H1 (cell line): ENCODE data around the gene METTL22. TPM values are rescaled to one million over a fixed set of nuclear protein-coding genes. Genes with fewer than 3 reads are reported as not detected.

Experiments
- CTCF ChIA-PET: fragments of 300-600 bp; sonication (Branson Sonifier 250); formaldehyde crosslinking; loops from one replicate; lab custom pipeline; 2021; ENCODE audit not compliant: partially characterized antibody; lab: Charles Lee
- POLR2A ChIA-PET: fragments of 300-600 bp; sonication (Branson Sonifier 250); formaldehyde crosslinking; loops from one replicate; lab custom pipeline; 2021; ENCODE audit warnings: inconsistent platforms; ENCODE audit not compliant: partially characterized antibody; lab: Charles Lee
- DNase-seq, 2 experiments: peaks; one replicate each; pipeline versions ENCODE4 v3.0.0 to v3.0.0-alpha.2; 2010 to 2022; ENCODE audit warnings: low spot score in 2 of 2, low read depth in 1 of 2, mixed read lengths in 1 of 2
- FAIRE-seq: peaks from 2 replicates; lab custom pipeline; 2011; peaks lifted over from hg19 to GRCh38; lab: Jason Lieb, UNC
- H2AFZ ChIP-seq: 2 replicates; pipeline ENCODE4 v1.8.1; 2012; ENCODE audit warnings: low read length, inconsistent platforms
- H2AK5ac ChIP-seq: 2 replicates; pipeline ENCODE4 v1.6.1; 2013; ENCODE audit warnings: low read depth, low read length
- H2BK120ac ChIP-seq: replicated peaks from 2 replicates; pipeline ENCODE3; 2013; ENCODE audit warnings: low read depth, low read length, inconsistent platforms
- H2BK12ac ChIP-seq: 2 replicates; pipeline ENCODE4 v1.6.1; 2013; ENCODE audit warnings: low read depth, low read length
- H2BK15ac ChIP-seq: 2 replicates; pipeline ENCODE4 v1.6.1; 2013; ENCODE audit warnings: low read length
- H2BK20ac ChIP-seq: 2 replicates; pipeline ENCODE4 v1.6.1; 2013; ENCODE audit warnings: low read length
- H2BK5ac ChIP-seq: 2 replicates; pipeline ENCODE4 v1.6.1; 2013; ENCODE audit warnings: low read depth, low read length
- H3K14ac ChIP-seq: 2 replicates; pipeline ENCODE4 v1.6.1; 2013; ENCODE audit warnings: inconsistent platforms; ENCODE audit not compliant: insufficient read length
- H3K18ac ChIP-seq: 2 replicates; pipeline ENCODE4 v1.6.1; 2013; ENCODE audit warnings: low read length; ENCODE audit errors: extremely low read depth
- H3K23ac ChIP-seq: 2 replicates; pipeline ENCODE4 v1.6.1; 2013; ENCODE audit warnings: inconsistent platforms; ENCODE audit not compliant: insufficient read length
- H3K23me2 ChIP-seq: 2 replicates; pipeline ENCODE4 v1.6.1; 2013; ENCODE audit warnings: low read depth, low read length
- H3K27ac ChIP-seq: 2 replicates; pipeline ENCODE4 v1.6.1; 2011; ENCODE audit warnings: low read depth, low read length, inconsistent platforms
- H3K27me3 ChIP-seq, 4 experiments: replicated peaks in 1 of 4; 1 replicate in 1 of 4; 2 replicates in 3 of 4; pipeline versions ENCODE4 v1.6.1 to v1.8.1; 2011 to 2013; ENCODE audit warnings: low read length in 3 of 4, mild to moderate bottlenecking in 3 of 4, inconsistent platforms in 2 of 4, mixed read lengths in 2 of 4, moderate library complexity in 1 of 4; ENCODE audit not compliant: control insufficient read depth in 3 of 4, insufficient read depth in 3 of 4; ENCODE audit errors: extremely low read depth in 1 of 4
- H3K36me3 ChIP-seq, 4 experiments: 2 replicates each; pipeline versions ENCODE4 v1.6.1 to v1.8.1; 2011 to 2013; ENCODE audit warnings: mild to moderate bottlenecking in 4 of 4, low read length in 3 of 4, moderate library complexity in 2 of 4, control low read depth in 1 of 4, inconsistent platforms in 1 of 4; ENCODE audit not compliant: insufficient read depth in 4 of 4, control insufficient read depth in 2 of 4
- H3K4ac ChIP-seq: replicated peaks from 2 replicates; pipeline ENCODE3; 2013; ENCODE audit warnings: low read length, low read depth, mixed read lengths, inconsistent platforms; ENCODE audit not compliant: insufficient read length
- H3K4me1 ChIP-seq, 4 experiments: replicated peaks in 1 of 4; 1 replicate in 1 of 4; 2 replicates in 3 of 4; pipeline versions ENCODE4 v1.6.1 to v1.8.1; 2011 to 2013; ENCODE audit warnings: low read length in 3 of 4, inconsistent platforms in 2 of 4, mixed read lengths in 1 of 4; ENCODE audit not compliant: insufficient read depth in 4 of 4, control insufficient read depth in 3 of 4
- H3K4me2 ChIP-seq, 2 experiments: 2 replicates each; pipeline versions ENCODE4 v1.6.1 to v1.8.1; 2011 to 2013; ENCODE audit warnings: low read depth in 2 of 2, low read length in 2 of 2, control low read depth in 1 of 2, inconsistent platforms in 1 of 2, mild to moderate bottlenecking in 1 of 2; ENCODE audit not compliant: insufficient read depth in 1 of 2
- H3K4me3 ChIP-seq, 4 experiments: fragments of 200-600, 300-600 bp in 1 of 4; sonication (generic), shearing (Covaris generic), sonication (Bioruptor Twin) in 1 of 4; 2 replicates each; pipeline versions ENCODE4 v1.5.1 to v1.8.1; 2011 to 2016; ENCODE audit warnings: low read length in 4 of 4, low read depth in 3 of 4, control low read depth in 2 of 4, inconsistent platforms in 2 of 4, mild to moderate bottlenecking in 2 of 4, mixed read lengths in 1 of 4, moderate library complexity in 1 of 4; ENCODE audit not compliant: insufficient read depth in 2 of 4; ENCODE audit errors: extremely low read depth in 1 of 4
- H3K56ac ChIP-seq: replicated peaks from 2 replicates; pipeline ENCODE3; 2013; ENCODE audit warnings: low read depth, mild to moderate bottlenecking, mixed read lengths, low read length, inconsistent platforms; ENCODE audit not compliant: insufficient read length
- H3K79me1 ChIP-seq: 2 replicates; pipeline ENCODE4 v1.6.1; 2013; ENCODE audit warnings: low read depth, low read length, control low read depth
- H3K79me2 ChIP-seq, 2 experiments: 2 replicates each; pipeline versions ENCODE4 v1.6.1 to v1.8.1; 2012 to 2013; ENCODE audit warnings: low read length in 2 of 2, mild to moderate bottlenecking in 2 of 2, inconsistent platforms in 1 of 2; ENCODE audit not compliant: insufficient read depth in 2 of 2, control insufficient read depth in 1 of 2
- H3K9ac ChIP-seq, 4 experiments: replicated peaks in 1 of 4; 1 replicate in 1 of 4; 2 replicates in 3 of 4; pipeline versions ENCODE4 v1.6.1 to v1.8.1; 2011 to 2013; ENCODE audit warnings: low read depth in 3 of 4, low read length in 3 of 4, control low read depth in 2 of 4, mild to moderate bottlenecking in 2 of 4, moderate library complexity in 2 of 4, inconsistent platforms in 1 of 4; ENCODE audit errors: extremely low read depth in 1 of 4
- H3K9me3 ChIP-seq, 2 experiments: 2 replicates each; pipeline versions ENCODE4 v1.6.1 to v1.8.1; 2012 to 2013; ENCODE audit warnings: mild to moderate bottlenecking in 2 of 2, moderate library complexity in 2 of 2, control low read depth in 1 of 2, inconsistent platforms in 1 of 2, low read depth in 1 of 2, low read length in 1 of 2, mixed read lengths in 1 of 2; ENCODE audit not compliant: insufficient read depth in 2 of 2
- H4K20me1 ChIP-seq, 2 experiments: replicated peaks in 1 of 2; 2 replicates each; pipeline versions ENCODE3 to v1.8.1; 2011 to 2013; ENCODE audit warnings: inconsistent platforms in 2 of 2, low read length in 2 of 2, mild to moderate bottlenecking in 1 of 2; ENCODE audit not compliant: insufficient read depth in 2 of 2, control insufficient read depth in 1 of 2
- H4K5ac ChIP-seq: 2 replicates; pipeline ENCODE4 v1.6.1; 2013; ENCODE audit warnings: low read length, low read depth, mixed read lengths, inconsistent platforms; ENCODE audit not compliant: insufficient read length
- H4K8ac ChIP-seq: 2 replicates; pipeline ENCODE4 v1.8.0; 2013; ENCODE audit warnings: mild to moderate bottlenecking, moderate library complexity, low read length, inconsistent platforms; ENCODE audit not compliant: insufficient read depth; ENCODE audit errors: extremely low read depth
- H4K91ac ChIP-seq: replicated peaks from 2 replicates; pipeline ENCODE3; 2013; ENCODE audit warnings: low read length, mixed read lengths, inconsistent platforms; ENCODE audit not compliant: insufficient read length
- BACH1 ChIP-seq: IDR thresholded peaks from 2 replicates; pipeline ENCODE4 v1.6.1; 2012; ENCODE audit warnings: low read length, improper control_type of control experiment
- BRCA1 ChIP-seq: IDR thresholded peaks from 2 replicates; pipeline ENCODE4 v1.6.1; 2012; ENCODE audit warnings: low read depth, low read length, improper control_type of control experiment
- CEBPB ChIP-seq: IDR thresholded peaks from 2 replicates; pipeline ENCODE4 v1.6.1; 2012; ENCODE audit warnings: low read depth, low read length
- FOSL1 ChIP-seq: IDR thresholded peaks from 2 replicates; pipeline ENCODE4 v1.6.1; 2011; ENCODE audit warnings: mild to moderate bottlenecking, low read depth, low read length, moderate library complexity; ENCODE audit not compliant: insufficient read depth
- HDAC2 ChIP-seq, 2 experiments: fragments of 300-600 bp in 1 of 2; sonication (generic) in 1 of 2; IDR thresholded peaks; 2 replicates each; pipeline ENCODE4 v1.6.1; 2011 to 2012; ENCODE audit warnings: low read depth in 2 of 2, low read length in 2 of 2, mild to moderate bottlenecking in 2 of 2, moderate library complexity in 2 of 2, borderline replicate concordance in 1 of 2, inconsistent platforms in 1 of 2
- RAD21 ChIP-seq, 2 experiments: IDR thresholded peaks in 1 of 2; conservative IDR thresholded peaks in 1 of 2; 2 replicates each; pipeline ENCODE4 v1.6.1; 2011; ENCODE audit warnings: low read depth in 2 of 2, low read length in 2 of 2, improper control_type of control experiment in 1 of 2, inconsistent platforms in 1 of 2, mild to moderate bottlenecking in 1 of 2, moderate library complexity in 1 of 2
- RFX5 ChIP-seq: IDR thresholded peaks from 2 replicates; pipeline ENCODE4 v1.6.1; 2011; ENCODE audit warnings: low read depth, low read length, improper control_type of control experiment, borderline replicate concordance
- WGBS, 2 experiments: shearing (Covaris generic) in 1 of 2; methylation state at CpG; one replicate each; pipeline versions ENCODE4 v1.1.6 to v1.1.7; 2013 to 2015; ENCODE audit warnings: low lambda C conversion rate in 2 of 2, mixed read lengths in 2 of 2, inconsistent platforms in 1 of 2, low coverage in 1 of 2, missing lambda C conversion rate in 1 of 2; ENCODE audit not compliant: insufficient replicate concordance in 2 of 2, insufficient coverage in 1 of 2, insufficient read length in 1 of 2; ENCODE audit errors: extremely low coverage in 1 of 2, missing lambda C conversion rate in 1 of 2; 5-methylcytosine and 5-hydroxymethylcytosine counted together
- polyA plus RNA-seq, 7 experiments: library from polyadenylated mRNA; depleted of rRNA in 3 of 7; stranded (reverse) in 5 of 7; unstranded in 2 of 7; fragments of >200 nt in 5 of 7; fragments of 200-250 nt in 2 of 7; gene quantifications; 1 replicate in 5 of 7; 2 replicates in 1 of 7; 4 replicates in 1 of 7; pipeline versions ENCODE4 v1.2.1 to v1.2.3, GENCODE V29; 2011 to 2013; ENCODE audit warnings: missing spikeins in 2 of 7, mixed read lengths in 2 of 7
- total RNA-seq: library from RNA; stranded (reverse); fragmentation: NEBNext Ultra II Directional; extraction: Animal tissue kit (Norgen Biotek cat#: 25700); gene quantifications from 2 replicates; pipeline ENCODE4 v1.2.1, GENCODE V29; 2021
- TF ChIP-seq, protein P1 (sequence below): IDR thresholded peaks from 2 replicates; pipeline ENCODE4 v1.6.1; 2011; ENCODE audit warnings: low read depth, mild to moderate bottlenecking, low read length; ENCODE audit not compliant: insufficient read depth

Gene METTL22
- total and polyA plus RNA-seq, 2 of the 8 experiments (the other 6 are each of a cell fraction or from before 2014, with no cell fraction given) = 56.7 to 85.2 TPM

DNA sequence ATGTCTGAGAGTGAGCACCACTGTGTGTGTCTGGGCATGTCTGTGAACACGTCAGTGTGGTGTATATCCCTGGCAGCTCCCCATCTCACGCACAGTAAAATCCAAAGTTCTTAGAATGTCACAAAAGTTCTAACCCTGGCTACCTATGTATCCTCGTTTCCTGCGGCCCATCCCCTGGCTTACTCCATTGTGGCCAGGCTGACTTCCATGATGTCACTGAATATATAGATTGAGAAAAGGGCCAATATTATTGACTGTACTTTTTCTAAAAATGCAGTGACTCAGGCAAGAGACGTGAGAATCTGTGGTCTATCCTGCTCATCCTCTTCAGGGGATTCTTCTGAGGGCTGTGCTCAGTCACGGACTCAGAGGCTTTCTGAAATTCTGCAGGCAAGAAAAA lies 963 bp upstream of the METTL22 start:
- H3K9me3 ChIP-seq = no peaks in the 10 kb centered on the region
- no peak overlapping the region for H2BK120ac ChIP-seq
- peaks cover 13% of the 10 kb centered on the region for H3K79me1 ChIP-seq
- H2AFZ ChIP-seq = no peak overlapping the region
- H2BK5ac ChIP-seq = no peak overlapping the region
- no peak overlapping the region for H3K14ac ChIP-seq
- peaks cover 2 to 9% (median 3%) of the 10 kb centered on the region in 4 experiments; a peak in 7 of 8 replicates for H3K36me3 ChIP-seq
- H4K8ac ChIP-seq = no peak overlapping the region
- H3K79me2 ChIP-seq = peaks cover 9 to 39% of the 10 kb centered on the region in 2 experiments
- H4K5ac ChIP-seq = no peak overlapping the region
- no peak overlapping the region for H2BK12ac ChIP-seq
- H3K27me3 ChIP-seq = no peaks in the 10 kb centered on the region
- H3K4me2 ChIP-seq = no peak overlapping the region
- no peak overlapping the region for H3K18ac ChIP-seq
- peaks cover 2 to 4% of the 10 kb centered on the region in 2 experiments for H4K20me1 ChIP-seq
- no peak overlapping the region for H3K4me3 ChIP-seq
- H3K9ac ChIP-seq = no peak overlapping the region
- no peak overlapping the region for H3K27ac ChIP-seq
- H2BK20ac ChIP-seq = no peak overlapping the region
- no peak overlapping the region for H2BK15ac ChIP-seq
- H2AK5ac ChIP-seq = no peak overlapping the region
- peak overlapping the region; percentile 7 for H4K91ac ChIP-seq
- no peaks in the 10 kb centered on the region; a peak in 1 of 7 replicates for H3K4me1 ChIP-seq
- no peak overlapping the region for H3K4ac ChIP-seq
- H3K23me2 ChIP-seq = peaks cover 4% of the 10 kb centered on the region
- ChIA-PET POLR2A (interaction anchor here (0.9 to 4.4 kb wide), 4 partner anchors 9 to 37 kb away, joined by 3 to 23 read pairs (median 4); no protein-coding TSS in a partner anchor), CTCF (interaction anchor here (0.9 to 24.1 kb wide), 3 partner anchors 16 to 49 kb away, joined by 3 to 416 read pairs (median 81); no protein-coding TSS in a partner anchor)
- no peak for DNase-seq
- FAIRE-seq = no peak
- no peak overlapping the region for H3K56ac ChIP-seq
- 87% methylated on average over 5 of the region's 6 CpGs; no CpG with 5 or more reads in 1 of the 2 experiments for WGBS, 2 experiments
- H3K23ac ChIP-seq = no peak overlapping the region
- no peak for TF ChIP-seq CEBPB
- TF ChIP-seq RAD21 (IDR thresholded peaks at IDR 0.05 in 1 of 2, conservative IDR thresholded peaks at IDR 0.05 in 1 of 2; ENCODE audit: low read depth in 2 of 2, low read length in 2 of 2) = no peak
- no peak for TF ChIP-seq RFX5
- TF ChIP-seq BRCA1 = no peak
- TF ChIP-seq FOSL1 = no peak
- TF ChIP-seq, protein P1, sequence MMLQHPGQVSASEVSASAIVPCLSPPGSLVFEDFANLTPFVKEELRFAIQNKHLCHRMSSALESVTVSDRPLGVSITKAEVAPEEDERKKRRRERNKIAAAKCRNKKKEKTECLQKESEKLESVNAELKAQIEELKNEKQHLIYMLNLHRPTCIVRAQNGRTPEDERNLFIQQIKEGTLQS = no peak
- no peak for TF ChIP-seq HDAC2 (IDR thresholded peaks at IDR 0.05; ENCODE audit: borderline replicate concordance in 1 of 2, low read depth in 2 of 2, low read length in 2 of 2)
- no peak for TF ChIP-seq BACH1
